Astrocyte (in vitro differentiated cells and primary cell): ENCODE data around the gene PSMA2. TPM values are rescaled to one million over a fixed set of nuclear protein-coding genes. Genes with fewer than 3 reads are reported as not detected.
A peak's percentile ranks its signal among the peaks of the same experiment; 100 is the strongest.

Experiments used
- DNase-seq: peaks from one replicate; pipeline ENCODE4 v3.0.0-alpha.2; 2010; ENCODE audit warnings: low read depth
- FAIRE-seq: peaks from 2 replicates; lab custom pipeline; 2011; peaks lifted over from hg19 to GRCh38; lab: Jason Lieb, UNC
- H2AFZ ChIP-seq: 2 replicates; pipeline ENCODE4 v1.6.0; 2012; ENCODE audit warnings: low read depth, low read length, inconsistent platforms
- H3K27ac ChIP-seq: 2 replicates; pipeline ENCODE4 v1.5.1; 2011; ENCODE audit warnings: low read depth, low read length, inconsistent platforms
- H3K27me3 ChIP-seq: 2 replicates; pipeline ENCODE4 v1.6.0; 2011; ENCODE audit warnings: low read length, inconsistent platforms; ENCODE audit not compliant: insufficient read depth
- H3K36me3 ChIP-seq: 2 replicates; pipeline ENCODE4 v1.5.1; 2011; ENCODE audit warnings: low read length, inconsistent platforms; ENCODE audit not compliant: insufficient read depth
- H3K4me1 ChIP-seq: 2 replicates; pipeline ENCODE4 v1.5.1; 2011; ENCODE audit warnings: low read length, inconsistent platforms; ENCODE audit not compliant: insufficient read depth
- H3K4me2 ChIP-seq: 2 replicates; pipeline ENCODE4 v1.6.0; 2012; ENCODE audit warnings: low read length, inconsistent platforms
- H3K4me3 ChIP-seq: 2 replicates; pipeline ENCODE4 v1.5.1; 2011; ENCODE audit warnings: low read depth, mild to moderate bottlenecking, low read length, inconsistent platforms; ENCODE audit not compliant: insufficient read depth
- H3K79me2 ChIP-seq: 2 replicates; pipeline ENCODE4 v1.6.0; 2012; ENCODE audit warnings: mild to moderate bottlenecking, low read length, inconsistent platforms; ENCODE audit not compliant: insufficient read depth
- H3K9ac ChIP-seq: 2 replicates; pipeline ENCODE4 v1.6.0; 2012; ENCODE audit warnings: mild to moderate bottlenecking, low read length, inconsistent platforms
- H3K9me3 ChIP-seq: 2 replicates; pipeline ENCODE4 v1.5.1; 2012; ENCODE audit warnings: low read depth, mild to moderate bottlenecking, low read length, inconsistent platforms; ENCODE audit not compliant: insufficient read depth
- H4K20me1 ChIP-seq: 2 replicates; pipeline ENCODE4 v1.6.0; 2012; ENCODE audit warnings: low read length, inconsistent platforms; ENCODE audit not compliant: insufficient read depth
- H3K27ac Mint-ChIP-seq: one replicate; pipeline ENCODE4 v1.8.0; 2021; ENCODE audit warnings: mild to moderate bottlenecking, mixed read lengths; ENCODE audit not compliant: unreplicated experiment
- H3K27me3 Mint-ChIP-seq: one replicate; pipeline ENCODE4 v1.8.0; 2021; ENCODE audit warnings: low read depth, mixed read lengths; ENCODE audit not compliant: unreplicated experiment
- H3K36me3 Mint-ChIP-seq: one replicate; pipeline ENCODE4 v1.8.0; 2021; ENCODE audit warnings: low read depth, mixed read lengths; ENCODE audit not compliant: unreplicated experiment
- H3K4me1 Mint-ChIP-seq: one replicate; pipeline ENCODE4 v1.8.0; 2021; ENCODE audit warnings: low read depth, mixed read lengths; ENCODE audit not compliant: unreplicated experiment
- H3K4me3 Mint-ChIP-seq: one replicate; pipeline ENCODE4 v1.8.0; 2021; ENCODE audit warnings: mild to moderate bottlenecking, moderate library complexity, mixed read lengths; ENCODE audit not compliant: unreplicated experiment
- H3K9me3 Mint-ChIP-seq: one replicate; pipeline ENCODE4 v1.8.0; 2021; ENCODE audit warnings: mild to moderate bottlenecking, mixed read lengths; ENCODE audit not compliant: unreplicated experiment
- EZH2 ChIP-seq: IDR thresholded peaks from 2 replicates; pipeline ENCODE4 v1.6.1; 2012; ENCODE audit warnings: mild to moderate bottlenecking, low read length, inconsistent platforms; ENCODE audit not compliant: insufficient read depth
- total RNA-seq: library from RNA; stranded (reverse); gene quantifications from 2 replicates; pipeline ENCODE4 v1.2.1, GENCODE V29; 2021
- TF ChIP-seq, protein P1 (sequence below): IDR thresholded peaks from 2 replicates; pipeline ENCODE4 v1.5.1; 2011; ENCODE audit warnings: low read depth, mild to moderate bottlenecking, inconsistent platforms, low read length, moderate library complexity; ENCODE audit not compliant: insufficient read depth

PSMA2 gene
- total RNA-seq, 1 donor from 2014 or later = 119 TPM

DNA sequence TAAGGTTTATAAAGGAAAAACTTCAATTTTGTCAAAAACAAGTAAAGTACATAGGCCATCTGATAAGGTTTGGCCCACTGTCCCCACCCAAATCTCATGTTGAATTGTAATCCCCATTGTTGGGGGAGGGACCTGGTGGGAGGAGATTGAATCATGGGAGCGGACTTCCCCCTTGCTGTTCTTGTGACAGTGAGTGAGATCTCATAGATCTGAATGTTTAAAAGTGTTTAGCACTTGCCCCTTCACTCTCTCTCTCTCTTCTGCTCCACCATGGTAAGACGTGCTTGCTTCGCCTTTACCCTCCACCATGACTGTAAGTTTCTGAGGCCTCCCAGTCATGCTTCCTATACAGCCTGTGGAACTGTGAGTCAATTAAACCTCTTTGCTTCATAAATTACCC, 18.4 kb upstream of the PSMA2 start:
- Histone ChIP-seq H3K9ac (no peak overlapping the region), H3K4me2 (no peak overlapping the region), H3K27ac (no peak overlapping the region), H3K36me3 (no peaks in the 10 kb centered on the region), H3K9me3 (no peaks in the 10 kb centered on the region), H3K27me3 (no peaks in the 10 kb centered on the region), H4K20me1 (no peaks in the 10 kb centered on the region), H2AFZ (no peak overlapping the region), H3K4me1 (no peaks in the 10 kb centered on the region), H3K4me3 (no peak overlapping the region), H3K79me2 (no peaks in the 10 kb centered on the region)
- no peak overlapping the region for H3K27ac Mint-ChIP-seq
- H3K27me3 Mint-ChIP-seq = no peaks in the 10 kb centered on the region
- no peaks in the 10 kb centered on the region for H3K36me3 Mint-ChIP-seq
- H3K4me1 Mint-ChIP-seq = peaks cover 8% of the 10 kb centered on the region
- TF ChIP-seq, protein P1, sequence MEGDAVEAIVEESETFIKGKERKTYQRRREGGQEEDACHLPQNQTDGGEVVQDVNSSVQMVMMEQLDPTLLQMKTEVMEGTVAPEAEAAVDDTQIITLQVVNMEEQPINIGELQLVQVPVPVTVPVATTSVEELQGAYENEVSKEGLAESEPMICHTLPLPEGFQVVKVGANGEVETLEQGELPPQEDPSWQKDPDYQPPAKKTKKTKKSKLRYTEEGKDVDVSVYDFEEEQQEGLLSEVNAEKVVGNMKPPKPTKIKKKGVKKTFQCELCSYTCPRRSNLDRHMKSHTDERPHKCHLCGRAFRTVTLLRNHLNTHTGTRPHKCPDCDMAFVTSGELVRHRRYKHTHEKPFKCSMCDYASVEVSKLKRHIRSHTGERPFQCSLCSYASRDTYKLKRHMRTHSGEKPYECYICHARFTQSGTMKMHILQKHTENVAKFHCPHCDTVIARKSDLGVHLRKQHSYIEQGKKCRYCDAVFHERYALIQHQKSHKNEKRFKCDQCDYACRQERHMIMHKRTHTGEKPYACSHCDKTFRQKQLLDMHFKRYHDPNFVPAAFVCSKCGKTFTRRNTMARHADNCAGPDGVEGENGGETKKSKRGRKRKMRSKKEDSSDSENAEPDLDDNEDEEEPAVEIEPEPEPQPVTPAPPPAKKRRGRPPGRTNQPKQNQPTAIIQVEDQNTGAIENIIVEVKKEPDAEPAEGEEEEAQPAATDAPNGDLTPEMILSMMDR = no peak
- no peak for TF ChIP-seq EZH2
- no peak overlapping the region for H3K4me3 Mint-ChIP-seq
- no peaks in the 10 kb centered on the region for H3K9me3 Mint-ChIP-seq
- no peak for FAIRE-seq
- DNase-seq = no peak

DNA sequence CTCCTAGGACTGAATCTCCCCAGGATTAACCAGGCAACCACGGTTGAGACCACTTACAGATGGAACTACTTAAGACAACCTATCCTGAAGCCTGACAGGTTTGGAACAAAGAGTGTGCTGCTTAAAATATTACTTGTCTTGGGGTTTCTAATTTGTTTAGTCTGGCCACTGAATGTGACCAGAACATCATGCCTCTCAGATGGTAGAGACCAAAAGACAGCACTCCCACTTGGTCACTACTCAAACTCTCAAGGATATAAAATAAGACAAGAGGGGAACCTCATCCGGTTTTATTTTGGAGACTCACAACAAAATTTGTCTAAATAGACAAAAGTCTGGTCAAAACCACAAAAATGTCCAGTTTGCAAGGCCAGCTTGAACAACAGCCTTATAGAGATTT, 15.5 kb upstream of the PSMA2 start:
- Histone ChIP-seq H3K4me3 (no peak overlapping the region), H3K9me3 (no peaks in the 10 kb centered on the region), H4K20me1 (no peaks in the 10 kb centered on the region), H3K27me3 (no peaks in the 10 kb centered on the region), H3K36me3 (no peaks in the 10 kb centered on the region), H2AFZ (no peak overlapping the region), H3K4me2 (no peak overlapping the region), H3K27ac (no peak overlapping the region), H3K9ac (no peak overlapping the region), H3K79me2 (no peaks in the 10 kb centered on the region), H3K4me1 (no peaks in the 10 kb centered on the region)
- no peaks in the 10 kb centered on the region for H3K27me3 Mint-ChIP-seq
- H3K27ac Mint-ChIP-seq = no peak overlapping the region
- FAIRE-seq (no peak), DNase-seq (peak; percentile 62)
- peaks cover 8% of the 10 kb centered on the region for H3K4me1 Mint-ChIP-seq
- no peaks in the 10 kb centered on the region for H3K9me3 Mint-ChIP-seq
- no peaks in the 10 kb centered on the region for H3K36me3 Mint-ChIP-seq
- TF ChIP-seq EZH2 = no peak
- TF ChIP-seq, protein P1 = no peak
- no peak overlapping the region for H3K4me3 Mint-ChIP-seq

DNA sequence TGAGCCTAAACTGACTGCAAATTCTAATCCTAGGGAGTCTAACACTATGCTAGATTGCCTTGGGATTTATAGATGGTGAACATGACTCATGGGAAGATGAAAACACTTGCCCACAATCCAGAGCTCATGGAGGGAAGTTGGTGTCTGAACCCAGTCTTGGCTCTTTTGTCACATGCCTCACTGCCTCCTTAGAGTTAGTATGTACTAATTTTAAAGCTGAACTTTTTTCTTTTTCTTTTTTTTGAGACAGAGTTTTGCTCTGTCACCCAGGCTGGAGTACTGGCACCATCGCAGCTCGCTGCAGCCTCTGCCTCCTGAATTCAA, 14.6 kb upstream of the PSMA2 start:
- Histone ChIP-seq H3K36me3 (no peaks in the 10 kb centered on the region), H3K27ac (no peak overlapping the region), H3K4me3 (no peak overlapping the region), H3K4me1 (no peaks in the 10 kb centered on the region), H3K4me2 (no peak overlapping the region), H4K20me1 (no peaks in the 10 kb centered on the region), H3K79me2 (no peaks in the 10 kb centered on the region), H3K9ac (no peak overlapping the region), H2AFZ (no peak overlapping the region), H3K9me3 (no peaks in the 10 kb centered on the region), H3K27me3 (no peaks in the 10 kb centered on the region)
- Mint-ChIP-seq H3K4me3 (no peak overlapping the region), H3K27ac (no peak overlapping the region), H3K27me3 (no peaks in the 10 kb centered on the region), H3K9me3 (no peaks in the 10 kb centered on the region), H3K4me1 (peaks cover 8% of the 10 kb centered on the region), H3K36me3 (no peaks in the 10 kb centered on the region)
- FAIRE-seq = no peak
- DNase-seq = no peak
- TF ChIP-seq, protein P1 = no peak
- no peak for TF ChIP-seq EZH2
